Endodermal cell (in vitro differentiated cells): ENCODE measurements around the gene CDC42EP3. TPM values are rescaled to one million over a fixed set of nuclear protein-coding genes. Genes with fewer than 3 reads are reported as not detected.

Source experiments
- DNase-seq: peaks from one replicate; pipeline ENCODE4 v3.0.0-alpha.2; 2017
- H3K27ac ChIP-seq: 2 replicates; pipeline ENCODE4 v1.5.1; 2013; ENCODE audit warnings: mild to moderate bottlenecking, low read depth, low read length, moderate library complexity
- H3K27me3 ChIP-seq: 2 replicates; pipeline ENCODE4 v1.6.1; 2013; ENCODE audit warnings: mild to moderate bottlenecking, low read length, moderate library complexity; ENCODE audit not compliant: insufficient read depth, control insufficient read depth, poor library complexity, severe bottlenecking
- H3K36me3 ChIP-seq: 2 replicates; pipeline ENCODE4 v1.7.0; 2013; ENCODE audit warnings: mild to moderate bottlenecking, low read length, moderate library complexity; ENCODE audit not compliant: control insufficient read depth, insufficient read depth
- H3K4me1 ChIP-seq: one replicate; pipeline ENCODE4 v1.7.0; 2013; ENCODE audit warnings: low read length; ENCODE audit not compliant: control insufficient read depth, insufficient read depth
- H3K4me3 ChIP-seq: 2 replicates; pipeline ENCODE4 v1.5.1; 2013; ENCODE audit warnings: mild to moderate bottlenecking, low read length, moderate library complexity
- H3K9ac ChIP-seq: 2 replicates; pipeline ENCODE4 v1.6.1; 2013; ENCODE audit warnings: mild to moderate bottlenecking, low read length, moderate library complexity; ENCODE audit not compliant: poor library complexity, severe bottlenecking; ENCODE audit errors: extremely low read depth
- H3K9me3 ChIP-seq: 2 replicates; pipeline ENCODE4 v1.6.1; 2013; ENCODE audit warnings: mild to moderate bottlenecking, low read length, moderate library complexity; ENCODE audit not compliant: control insufficient read depth
- H3K27ac Mint-ChIP-seq: 2 replicates; pipeline ENCODE4 v1.8.0; 2020; ENCODE audit warnings: mixed read lengths
- H3K27me3 Mint-ChIP-seq: 2 replicates; pipeline ENCODE4 v1.8.0; 2021; ENCODE audit warnings: mild to moderate bottlenecking, mixed read lengths; ENCODE audit not compliant: insufficient read depth
- H3K36me3 Mint-ChIP-seq: 2 replicates; pipeline ENCODE4 v1.8.0; 2020; ENCODE audit warnings: low read depth, mixed read lengths
- H3K4me1 Mint-ChIP-seq: 2 replicates; pipeline ENCODE4 v1.8.0; 2020; ENCODE audit warnings: mixed read lengths
- H3K4me3 Mint-ChIP-seq: 2 replicates; pipeline ENCODE4 v1.8.0; 2020; ENCODE audit warnings: mild to moderate bottlenecking, moderate library complexity, mixed read lengths
- H3K9me3 Mint-ChIP-seq: 2 replicates; pipeline ENCODE4 v1.8.0; 2020; ENCODE audit warnings: mild to moderate bottlenecking, mixed read lengths
- CTCF ChIP-seq: fragments of 200-600 bp; sonication (generic); conservative IDR thresholded peaks from 2 replicates; pipeline ENCODE4 v1.5.0; 2021; ENCODE audit warnings: antibody characterized with exemption, mild to moderate bottlenecking
- WGBS, 2 experiments: methylation state at CpG; one replicate each; pipeline versions ENCODE4 v1.1.5 to v1.1.7; 2013; ENCODE audit warnings: missing lambda C conversion rate in 2 of 2, mixed read lengths in 1 of 2; ENCODE audit not compliant: insufficient coverage in 1 of 2, insufficient read length in 1 of 2; 5-methylcytosine and 5-hydroxymethylcytosine counted together
- total RNA-seq, 2 donors: library from RNA; stranded (reverse); fragmentation: NEBNext Ultra II Directional in 1 of 2; extraction: Animal tissue kit (Norgen Biotek cat#: 25700) in 1 of 2; gene quantifications; 2 replicates in 1 of 2; 3 replicates in 1 of 2; pipeline ENCODE4 v1.2.1, GENCODE V29; 2021

CDC42EP3 gene
- total RNA-seq, 2 donors from 2014 or later = 26.4 to 30.2 TPM

GRCh38 chr2:37617119-37617892 is 54.1 kb downstream of the CDC42EP3 start:
- Histone ChIP-seq H3K9ac (no peak overlapping the region), H3K9me3 (no peaks in the 10 kb centered on the region), H3K36me3 (no peaks in the 10 kb centered on the region), H3K27ac (no peak overlapping the region), H3K4me1 (no peaks in the 10 kb centered on the region), H3K4me3 (no peak overlapping the region), H3K27me3 (no peaks in the 10 kb centered on the region)
- 94 to 97% methylated on average over 8 to 14 of the region's 14 CpGs for WGBS, 2 experiments
- no peak for TF ChIP-seq CTCF
- no peaks in the 10 kb centered on the region for H3K36me3 Mint-ChIP-seq
- no peak overlapping the region for H3K27ac Mint-ChIP-seq
- DNase-seq = no peak
- H3K27me3 Mint-ChIP-seq = peaks cover 2% of the 10 kb centered on the region
- H3K4me3 Mint-ChIP-seq = no peak overlapping the region
- H3K4me1 Mint-ChIP-seq = peaks cover 9% of the 10 kb centered on the region
- no peaks in the 10 kb centered on the region for H3K9me3 Mint-ChIP-seq

GRCh38 chr2:37616677-37617005 is 54.8 kb downstream of the CDC42EP3 start:
- H3K9me3 Mint-ChIP-seq = no peaks in the 10 kb centered on the region
- H3K27ac Mint-ChIP-seq = no peak overlapping the region
- Histone ChIP-seq H3K4me1 (no peaks in the 10 kb centered on the region), H3K4me3 (no peak overlapping the region), H3K36me3 (no peaks in the 10 kb centered on the region), H3K27me3 (no peaks in the 10 kb centered on the region), H3K9me3 (no peaks in the 10 kb centered on the region), H3K27ac (no peak overlapping the region), H3K9ac (no peak overlapping the region)
- WGBS, 2 experiments = 92 to 94% methylated on average over 2 of the region's 2 CpGs
- peaks cover 5% of the 10 kb centered on the region for H3K27me3 Mint-ChIP-seq
- no peaks in the 10 kb centered on the region for H3K36me3 Mint-ChIP-seq
- H3K4me3 Mint-ChIP-seq = no peak overlapping the region
- no peak for TF ChIP-seq CTCF
- DNase-seq = no peak
- H3K4me1 Mint-ChIP-seq = peaks cover 9% of the 10 kb centered on the region

- no peak overlapping the region for H3K9ac ChIP-seq
- no peak overlapping the region for H3K4me3 Mint-ChIP-seq
- no peaks in the 10 kb centered on the region for H3K9me3 Mint-ChIP-seq
- no peaks in the 10 kb centered on the region for H3K27me3 ChIP-seq
- no peaks in the 10 kb centered on the region for H3K36me3 Mint-ChIP-seq
- no peaks in the 10 kb centered on the region for H3K36me3 ChIP-seq
- no peak overlapping the region for H3K27ac Mint-ChIP-seq
- no peaks in the 10 kb centered on the region for H3K4me1 ChIP-seq
- no peak for TF ChIP-seq CTCF
- 89 to 95% methylated on average over 4 to 6 of the region's 6 CpGs for WGBS, 2 experiments
- H3K27ac ChIP-seq = no peak overlapping the region
- peaks cover 9% of the 10 kb centered on the region for H3K4me1 Mint-ChIP-seq
- H3K27me3 Mint-ChIP-seq = peaks cover 5% of the 10 kb centered on the region
- H3K4me3 ChIP-seq = no peak overlapping the region
- no peaks in the 10 kb centered on the region for H3K9me3 ChIP-seq
- DNase-seq = no peak
Measured at GRCh38 chr2:37615804-37616676, 55.4 kb downstream of the CDC42EP3 start.
